Measurements from ENCODE around the gene SNX32. TPM values are rescaled to one million over a fixed set of nuclear protein-coding genes. Genes with fewer than 3 reads are reported as not detected.

Gene SNX32
- total and polyA plus RNA-seq, 2 donors (not counting 3 experiments of a cell fraction or from before 2014, with no cell fraction given): 0.19 TPM; not detected in 1

- Histone ChIP-seq H3K4me3 (replicated peaks in 1 of 3; ENCODE audit: insufficient read depth in 1 of 3, low read depth in 1 of 3, low read length in 3 of 3) (no peak overlapping the region), H3K9me1 (replicated peaks; ENCODE audit: control insufficient read depth, extremely low read depth, insufficient read depth, low read length) (no peaks in the 10 kb centered on the region), H3K9ac (replicated peaks; ENCODE audit: extremely low read depth, insufficient read depth, low read length) (no peak overlapping the region), H3K27me3 (ENCODE audit: control insufficient read depth in 2 of 2, insufficient read depth in 2 of 2, low read length in 2 of 2) (peaks cover 0 to 10% of the 10 kb centered on the region in 2 experiments), H3K36me3 (ENCODE audit: control insufficient read depth in 2 of 2, extremely low read depth in 1 of 2, insufficient read depth in 2 of 2, low read length in 2 of 2) (no peaks in the 10 kb centered on the region), H3K9me3 (replicated peaks; ENCODE audit: control insufficient read depth, insufficient read depth, low read length) (no peaks in the 10 kb centered on the region), H3K79me2 (ENCODE audit: control insufficient read depth, insufficient read depth, low read length) (no peaks in the 10 kb centered on the region), H4K20me1 (replicated peaks; ENCODE audit: control insufficient read depth, extremely low read depth, insufficient read depth, low read length) (no peaks in the 10 kb centered on the region), H2AFZ (ENCODE audit: low read depth, low read length) (no peak overlapping the region), H3K4me2 (ENCODE audit: insufficient read depth, low read length) (no peak overlapping the region), H3K4me1 (ENCODE audit: control insufficient read depth, extremely low read depth, insufficient read depth, low read length) (no peaks in the 10 kb centered on the region), H3K27ac (ENCODE audit: insufficient read depth, low read depth, low read length) (no peak overlapping the region)
- FAIRE-seq (no peak), DNase-seq (ENCODE audit: low read depth, low spot score) (no peak)
- dilution Hi-C loops (cut with MboI; ENCODE audit: extremely low pct_ligation_motif_present, low sequenced_read_pairs): no loop called here
- TF ChIP-seq MAX (IDR thresholded peaks at IDR 0.05; ENCODE audit: insufficient read depth, insufficient read length): no peak
- TF ChIP-seq CTCF (IDR thresholded peaks at IDR 0.05; ENCODE audit: extremely low read depth in 1 of 2, insufficient read depth in 1 of 2, low read depth in 1 of 2, low read length in 2 of 2): no peak
- TF ChIP-seq EZH2 (IDR thresholded peaks at IDR 0.05; ENCODE audit: borderline replicate concordance, low read depth, low read length, severe bottlenecking): no peak
- no peak for TF ChIP-seq POLR2A (IDR thresholded peaks at IDR 0.05; ENCODE audit: low read depth, low read length)
- no peak for TF ChIP-seq GATA2 (IDR thresholded peaks at IDR 0.05; ENCODE audit: insufficient read depth, insufficient read length, low read depth, low read length)
- CTCF ChIA-PET: interaction anchor here (1.2 to 6.5 kb wide), 4 partner anchors 10 to 28 kb away, joined by 5 to 39 read pairs (median 8); partner anchors contain the start of gene AP5B1
- intact Hi-C loops (cut with micrococcal nuclease): no loop called here
- no TSS peak for BruUV-seq (replicated peaks)
- POLR2A ChIA-PET: no interaction called here
Measured at GRCh38 chr11:65797711-65798110, 36.1 kb upstream of the SNX32 start.

- Histone ChIP-seq H3K36me3 (ENCODE audit: control insufficient read depth in 2 of 2, extremely low read depth in 1 of 2, insufficient read depth in 2 of 2, low read length in 2 of 2) (no peaks in the 10 kb centered on the region), H2AFZ (ENCODE audit: low read depth, low read length) (no peak overlapping the region), H3K4me2 (ENCODE audit: insufficient read depth, low read length) (no peak overlapping the region), H3K9me1 (replicated peaks; ENCODE audit: control insufficient read depth, extremely low read depth, insufficient read depth, low read length) (no peaks in the 10 kb centered on the region), H3K4me1 (ENCODE audit: control insufficient read depth, extremely low read depth, insufficient read depth, low read length) (no peaks in the 10 kb centered on the region), H4K20me1 (replicated peaks; ENCODE audit: control insufficient read depth, extremely low read depth, insufficient read depth, low read length) (no peaks in the 10 kb centered on the region), H3K9ac (replicated peaks; ENCODE audit: extremely low read depth, insufficient read depth, low read length) (no peak overlapping the region), H3K27me3 (ENCODE audit: control insufficient read depth in 2 of 2, insufficient read depth in 2 of 2, low read length in 2 of 2) (peaks cover 7 to 21% of the 10 kb centered on the region in 2 experiments), H3K27ac (ENCODE audit: insufficient read depth, low read depth, low read length) (no peak overlapping the region), H3K4me3 (replicated peaks in 1 of 3; ENCODE audit: insufficient read depth in 1 of 3, low read depth in 1 of 3, low read length in 3 of 3) (no peak overlapping the region), H3K79me2 (ENCODE audit: control insufficient read depth, insufficient read depth, low read length) (no peaks in the 10 kb centered on the region), H3K9me3 (replicated peaks; ENCODE audit: control insufficient read depth, insufficient read depth, low read length) (no peaks in the 10 kb centered on the region)
- DNase-seq (ENCODE audit: low read depth, low spot score) (no peak), FAIRE-seq (no peak)
- no TSS peak for BruUV-seq (replicated peaks)
- ChIA-PET CTCF (interaction anchor here (0.5 to 6.5 kb wide), 8 partner anchors 9 to 72 kb away, joined by 3 to 39 read pairs (median 3); partner anchors contain the start of gene AP5B1), POLR2A (no interaction called here)
- TF ChIP-seq POLR2AphosphoS5 (IDR thresholded peaks at IDR 0.05; ENCODE audit: insufficient read depth, low read depth, low read length): no peak
- TF ChIP-seq JUN (IDR thresholded peaks at IDR 0.05; ENCODE audit: borderline replicate concordance, insufficient read depth, insufficient read length, low read depth): no peak
- no peak for TF ChIP-seq GATA2 (IDR thresholded peaks at IDR 0.05; ENCODE audit: insufficient read depth, insufficient read length, low read depth, low read length)
- TF ChIP-seq MYC (IDR thresholded peaks at IDR 0.05; ENCODE audit: low read depth, low read length): no peak
- no peak for TF ChIP-seq MAX (IDR thresholded peaks at IDR 0.05; ENCODE audit: insufficient read depth, insufficient read length)
- TF ChIP-seq FOS (IDR thresholded peaks at IDR 0.05; ENCODE audit: borderline replicate concordance, insufficient read depth, low read length): no peak
- no peak for TF ChIP-seq POLR2A (IDR thresholded peaks at IDR 0.05; ENCODE audit: low read depth, low read length)
- no peak for TF ChIP-seq EZH2 (IDR thresholded peaks at IDR 0.05; ENCODE audit: borderline replicate concordance, low read depth, low read length, severe bottlenecking)
- no peak for TF ChIP-seq CTCF (IDR thresholded peaks at IDR 0.05; ENCODE audit: extremely low read depth in 1 of 2, insufficient read depth in 1 of 2, low read depth in 1 of 2, low read length in 2 of 2)
- dilution Hi-C loops (cut with MboI; ENCODE audit: extremely low pct_ligation_motif_present, low sequenced_read_pairs): no loop called here
- intact Hi-C loops (cut with micrococcal nuclease): no loop called here
Measured at GRCh38 chr11:65798882-65799281, 34.9 kb upstream of the SNX32 start.

Data from endothelial cell of umbilical vein (primary cell).